HepG2 (cell line): Measurements from ENCODE around the gene ADGRF1. TPM values are rescaled to one million over a fixed set of nuclear protein-coding genes. Genes with fewer than 3 reads are reported as not detected.

Experiments used
- ASH2L ChIP-seq: fragments of 300-600, 200-600 bp; sonication (generic); IDR thresholded peaks from 2 replicates; pipeline ENCODE4 v1.7.0; 2017; ENCODE audit warnings: low read depth, mild to moderate bottlenecking, moderate library complexity, mixed read lengths, low read length; ENCODE audit not compliant: insufficient read length
- BRCA1 ChIP-seq: sonication (generic); formaldehyde crosslinking; IDR thresholded peaks from 2 replicates; pipeline ENCODE4 v1.4.0; 2020; ENCODE audit warnings: missing genetic modification reagents
- ERF ChIP-seq: IDR thresholded peaks from 2 replicates; pipeline ENCODE4 v1.6.1; 2018; ENCODE audit warnings: missing biosample characterization, missing genetic modification reagents
- MEF2D ChIP-seq: sonication (generic); formaldehyde crosslinking; IDR thresholded peaks from 2 replicates; pipeline ENCODE4 v1.5.1; 2020; ENCODE audit warnings: mild to moderate bottlenecking, missing genetic modification reagents
- NR3C1 ChIP-seq: sonication (generic); formaldehyde crosslinking; IDR thresholded peaks from 2 replicates; pipeline ENCODE4 v1.4.0; 2020; ENCODE audit warnings: missing genetic modification reagents
- PAF1 ChIP-seq: IDR thresholded peaks from 2 replicates; pipeline ENCODE4 v1.6.1; 2016; ENCODE audit warnings: missing genetic modification reagents, missing compliant biosample characterization
- POGK ChIP-seq: sonication (generic); formaldehyde crosslinking; conservative IDR thresholded peaks from 2 replicates; pipeline ENCODE4 v1.8.0; 2022; ENCODE audit warnings: mild to moderate bottlenecking, moderate library complexity, missing genetic modification reagents
- RARG ChIP-seq: sonication (generic); formaldehyde crosslinking; IDR thresholded peaks from 2 replicates; pipeline ENCODE4 v1.4.0; 2020; ENCODE audit warnings: low read depth, mild to moderate bottlenecking, missing genetic modification reagents
- TCF12 ChIP-seq, 2 experiments: fragments of 450-650 bp in 1 of 2; sonication (generic) in 1 of 2; formaldehyde crosslinking in 1 of 2; IDR thresholded peaks; 2 replicates each; pipeline versions ENCODE4 v1.6.1 to v1.8.0; 2017 to 2022; ENCODE audit warnings: antibody characterized with exemption in 1 of 2, mild to moderate bottlenecking in 1 of 2, missing genetic modification reagents in 1 of 2, moderate library complexity in 1 of 2
- ZBTB1 ChIP-seq: sonication (generic); formaldehyde crosslinking; IDR thresholded peaks from 2 replicates; pipeline ENCODE4 v1.4.0; 2020; ENCODE audit warnings: missing genetic modification reagents, borderline replicate concordance
- ZBTB7A ChIP-seq: sonication (generic); formaldehyde crosslinking; IDR thresholded peaks from 2 replicates; pipeline ENCODE4 v1.8.0; 2022; ENCODE audit warnings: mild to moderate bottlenecking, missing genetic modification reagents
- ZNF180 ChIP-seq: sonication (generic); formaldehyde crosslinking; IDR thresholded peaks from 2 replicates; pipeline ENCODE4 v1.4.0; 2020; ENCODE audit warnings: low read depth, missing genetic modification reagents, borderline replicate concordance
- ZNF335 ChIP-seq: sonication (generic); formaldehyde crosslinking; IDR thresholded peaks from 2 replicates; pipeline ENCODE4 v1.4.0; 2020; ENCODE audit warnings: missing genetic modification reagents
- ZNF530 ChIP-seq: sonication (generic); formaldehyde crosslinking; IDR thresholded peaks from 2 replicates; pipeline ENCODE4 v1.5.0; 2020; ENCODE audit warnings: low read depth, mild to moderate bottlenecking, missing genetic modification reagents
- ZNF597 ChIP-seq: sonication (generic); formaldehyde crosslinking; IDR thresholded peaks from 2 replicates; pipeline ENCODE4 v1.5.0; 2020; ENCODE audit warnings: missing genetic modification reagents
- ZNF615 ChIP-seq: sonication (generic); formaldehyde crosslinking; IDR thresholded peaks from 2 replicates; pipeline ENCODE4 v1.5.0; 2020; ENCODE audit warnings: mild to moderate bottlenecking, missing genetic modification reagents, borderline replicate concordance
- ZSCAN22 ChIP-seq: sonication (generic); formaldehyde crosslinking; IDR thresholded peaks from 2 replicates; pipeline ENCODE4 v1.4.0; 2020; ENCODE audit warnings: mild to moderate bottlenecking, missing genetic modification reagents
- polyA plus RNA-seq, 8 experiments: library from polyadenylated mRNA; depleted of rRNA in 3 of 8; stranded (reverse) in 7 of 8; unstranded in 1 of 8; fragments of >200 nt; fragmentation: Illumina TruSeq in 4 of 8; extraction: Trizol in 4 of 8; gene quantifications; 2 replicates each; pipeline versions ENCODE4 v1.2.1 to v1.2.3, GENCODE V29; 2011 to 2016; ENCODE audit warnings: low read depth in 4 of 8, missing spikeins in 1 of 8, mixed read lengths in 1 of 8; ENCODE audit not compliant: insufficient read depth in 1 of 8
- total RNA-seq, 5 experiments: library from RNA; depleted of rRNA; stranded (reverse); fragments of >200 nt; fragmentation: Illumina TruSeq; extraction: Trizol; gene quantifications; 2 replicates each; pipeline ENCODE4 v1.2.3, GENCODE V29; 2016; ENCODE audit warnings: low read depth in 1 of 5
- TF ChIP-seq, protein P1 (sequence below): sonication (generic); formaldehyde crosslinking; IDR thresholded peaks from 2 replicates; pipeline ENCODE4 v1.5.1; 2020; ENCODE audit warnings: missing genetic modification reagents, mild to moderate bottlenecking, borderline replicate concordance
- TF ChIP-seq, protein P2 (sequence below): IDR thresholded peaks from 2 replicates; pipeline ENCODE4 v1.6.1; 2016
- TF ChIP-seq, protein P3 (sequence below): sonication (generic); formaldehyde crosslinking; IDR thresholded peaks from 2 replicates; pipeline ENCODE4 v1.5.1; 2020; ENCODE audit warnings: mild to moderate bottlenecking, missing genetic modification reagents, moderate library complexity
- TF ChIP-seq, protein P4 (sequence below): sonication (generic); formaldehyde crosslinking; IDR thresholded peaks from 2 replicates; pipeline ENCODE4 v1.4.0; 2020; ENCODE audit warnings: mild to moderate bottlenecking, missing genetic modification reagents

Gene ADGRF1
- total and polyA plus RNA-seq, 2 of the 13 experiments (the other 11 are each of a cell fraction or from before 2014, with no cell fraction given), result not detected

DNA sequence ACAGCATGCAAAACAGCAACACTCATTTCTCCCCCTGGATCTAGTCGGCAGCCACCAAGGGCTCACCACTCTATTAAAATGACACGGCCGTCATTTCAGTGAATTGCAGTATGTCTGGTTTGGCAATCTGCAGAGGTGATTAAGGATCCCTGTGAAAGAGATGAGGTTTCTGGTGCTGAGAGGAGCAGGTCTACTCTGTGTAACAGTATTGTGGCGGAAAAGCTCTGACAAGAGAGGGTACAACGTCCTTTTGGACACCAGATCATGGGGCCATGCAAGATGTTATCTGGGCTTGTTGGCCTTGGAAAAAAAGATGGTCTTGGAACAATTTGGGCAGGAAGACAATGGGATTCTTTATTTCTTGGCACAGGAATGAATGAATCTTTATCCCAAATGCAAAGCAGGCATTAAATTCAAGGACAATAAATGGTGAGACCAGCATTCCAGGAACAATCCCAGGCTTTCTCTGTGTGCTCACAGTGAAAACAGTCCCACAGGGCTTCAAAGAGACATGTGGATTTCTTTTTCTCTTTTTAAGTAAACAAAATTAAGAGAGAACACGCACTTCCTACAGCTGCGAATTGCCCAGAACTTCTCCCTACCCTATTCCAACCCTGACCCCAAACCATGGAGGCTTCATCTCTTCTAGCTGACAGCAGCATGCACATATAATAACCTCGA lies 33.7 kb upstream of the ADGRF1 start (continued):
- TF ChIP-seq MEF2D (CRISPR knock-in tag) (peak; percentile 58; the same call in 1 of the 2 replicates), ZNF597 (CRISPR knock-in tag) (no peak), ERF (CRISPR knock-in tag) (peak; percentile 76), TCF12 (IDR thresholded peaks at IDR 0.05) (no peak), TCF12 (CRISPR knock-in tag; IDR thresholded peaks at IDR 0.05) (peak; percentile 49; the same call in 1 of the 2 replicates), ZBTB1 (CRISPR knock-in tag) (no peak), POGK (CRISPR knock-in tag) (no peak), NR3C1 (CRISPR knock-in tag) (no peak), ZNF615 (no peak), ZSCAN22 (no peak), ZNF335 (no peak; the same call in 1 of the 2 replicates), ASH2L (peak; percentile 68), ZNF180 (CRISPR knock-in tag) (no peak), ZNF530 (CRISPR knock-in tag) (no peak), PAF1 (CRISPR knock-in tag) (no peak), ZBTB7A (no peak), RARG (no peak), BRCA1 (CRISPR knock-in tag) (peak; percentile 58; the same call in 1 of the 2 replicates)
- TF ChIP-seq, protein P1, sequence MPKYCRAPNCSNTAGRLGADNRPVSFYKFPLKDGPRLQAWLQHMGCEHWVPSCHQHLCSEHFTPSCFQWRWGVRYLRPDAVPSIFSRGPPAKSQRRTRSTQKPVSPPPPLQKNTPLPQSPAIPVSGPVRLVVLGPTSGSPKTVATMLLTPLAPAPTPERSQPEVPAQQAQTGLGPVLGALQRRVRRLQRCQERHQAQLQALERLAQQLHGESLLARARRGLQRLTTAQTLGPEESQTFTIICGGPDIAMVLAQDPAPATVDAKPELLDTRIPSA (CRISPR knock-in tag), result no peak
- TF ChIP-seq, protein P2, sequence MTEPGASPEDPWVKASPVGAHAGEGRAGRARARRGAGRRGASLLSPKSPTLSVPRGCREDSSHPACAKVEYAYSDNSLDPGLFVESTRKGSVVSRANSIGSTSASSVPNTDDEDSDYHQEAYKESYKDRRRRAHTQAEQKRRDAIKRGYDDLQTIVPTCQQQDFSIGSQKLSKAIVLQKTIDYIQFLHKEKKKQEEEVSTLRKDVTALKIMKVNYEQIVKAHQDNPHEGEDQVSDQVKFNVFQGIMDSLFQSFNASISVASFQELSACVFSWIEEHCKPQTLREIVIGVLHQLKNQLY (CRISPR knock-in tag), result peak; percentile 83
- TF ChIP-seq, protein P3, sequence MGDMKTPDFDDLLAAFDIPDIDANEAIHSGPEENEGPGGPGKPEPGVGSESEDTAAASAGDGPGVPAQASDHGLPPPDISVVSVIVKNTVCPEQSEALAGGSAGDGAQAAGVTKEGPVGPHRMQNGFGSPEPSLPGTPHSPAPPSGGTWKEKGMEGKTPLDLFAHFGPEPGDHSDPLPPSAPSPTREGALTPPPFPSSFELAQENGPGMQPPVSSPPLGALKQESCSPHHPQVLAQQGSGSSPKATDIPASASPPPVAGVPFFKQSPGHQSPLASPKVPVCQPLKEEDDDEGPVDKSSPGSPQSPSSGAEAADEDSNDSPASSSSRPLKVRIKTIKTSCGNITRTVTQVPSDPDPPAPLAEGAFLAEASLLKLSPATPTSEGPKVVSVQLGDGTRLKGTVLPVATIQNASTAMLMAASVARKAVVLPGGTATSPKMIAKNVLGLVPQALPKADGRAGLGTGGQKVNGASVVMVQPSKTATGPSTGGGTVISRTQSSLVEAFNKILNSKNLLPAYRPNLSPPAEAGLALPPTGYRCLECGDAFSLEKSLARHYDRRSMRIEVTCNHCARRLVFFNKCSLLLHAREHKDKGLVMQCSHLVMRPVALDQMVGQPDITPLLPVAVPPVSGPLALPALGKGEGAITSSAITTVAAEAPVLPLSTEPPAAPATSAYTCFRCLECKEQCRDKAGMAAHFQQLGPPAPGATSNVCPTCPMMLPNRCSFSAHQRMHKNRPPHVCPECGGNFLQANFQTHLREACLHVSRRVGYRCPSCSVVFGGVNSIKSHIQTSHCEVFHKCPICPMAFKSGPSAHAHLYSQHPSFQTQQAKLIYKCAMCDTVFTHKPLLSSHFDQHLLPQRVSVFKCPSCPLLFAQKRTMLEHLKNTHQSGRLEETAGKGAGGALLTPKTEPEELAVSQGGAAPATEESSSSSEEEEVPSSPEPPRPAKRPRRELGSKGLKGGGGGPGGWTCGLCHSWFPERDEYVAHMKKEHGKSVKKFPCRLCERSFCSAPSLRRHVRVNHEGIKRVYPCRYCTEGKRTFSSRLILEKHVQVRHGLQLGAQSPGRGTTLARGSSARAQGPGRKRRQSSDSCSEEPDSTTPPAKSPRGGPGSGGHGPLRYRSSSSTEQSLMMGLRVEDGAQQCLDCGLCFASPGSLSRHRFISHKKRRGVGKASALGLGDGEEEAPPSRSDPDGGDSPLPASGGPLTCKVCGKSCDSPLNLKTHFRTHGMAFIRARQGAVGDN (CRISPR knock-in tag), result no peak
- TF ChIP-seq, protein P4, sequence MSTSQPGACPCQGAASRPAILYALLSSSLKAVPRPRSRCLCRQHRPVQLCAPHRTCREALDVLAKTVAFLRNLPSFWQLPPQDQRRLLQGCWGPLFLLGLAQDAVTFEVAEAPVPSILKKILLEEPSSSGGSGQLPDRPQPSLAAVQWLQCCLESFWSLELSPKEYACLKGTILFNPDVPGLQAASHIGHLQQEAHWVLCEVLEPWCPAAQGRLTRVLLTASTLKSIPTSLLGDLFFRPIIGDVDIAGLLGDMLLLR (CRISPR knock-in tag), result no peak
